Measurements from ENCODE around the gene BAAT.

The BAAT gene

GRCh38 chr9:101311758-101312420 is 72.9 kb downstream of the BAAT start:
- peak; percentile 73 for DNase-seq

DNA sequence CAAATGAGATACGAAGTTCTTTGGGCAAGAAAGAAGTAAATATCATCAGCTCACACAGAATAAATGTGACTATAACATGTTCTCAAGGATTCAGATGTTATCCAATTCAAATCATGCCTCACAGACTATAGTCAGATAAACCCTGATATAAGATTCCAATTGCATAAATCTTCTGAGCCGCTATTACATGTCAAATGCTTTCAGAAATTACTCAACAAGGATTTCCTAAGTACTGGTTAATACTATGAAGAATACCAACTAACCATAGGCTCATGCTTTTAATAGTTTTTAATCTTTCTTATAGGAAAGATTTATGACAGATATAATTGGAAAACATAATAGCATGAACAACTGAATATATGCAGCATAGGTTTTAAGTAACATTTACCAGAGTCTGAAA is 73.6 kb downstream of the BAAT start:
- DNase-seq, result no peak

Data from activated CD4-positive, alpha-beta T cell treated with anti-CD3 and anti-CD28 coated beads, Interleukin-2, amount 50 U/mL, for 16 hours (primary cell).